ENCODE data around the gene P2RX2.
A peak's percentile ranks its signal among the peaks of the same experiment; 100 is the strongest.
"Not testable (repeated sequence)": the region's sequence is repeated elsewhere in the genome, so short reads cannot be mapped to it uniquely, and the experiment has no call there.

The P2RX2 gene

GRCh38 chr12:132584429-132584828 is 34.1 kb upstream of the P2RX2 start:
- DNase-seq, result no peak

DNA sequence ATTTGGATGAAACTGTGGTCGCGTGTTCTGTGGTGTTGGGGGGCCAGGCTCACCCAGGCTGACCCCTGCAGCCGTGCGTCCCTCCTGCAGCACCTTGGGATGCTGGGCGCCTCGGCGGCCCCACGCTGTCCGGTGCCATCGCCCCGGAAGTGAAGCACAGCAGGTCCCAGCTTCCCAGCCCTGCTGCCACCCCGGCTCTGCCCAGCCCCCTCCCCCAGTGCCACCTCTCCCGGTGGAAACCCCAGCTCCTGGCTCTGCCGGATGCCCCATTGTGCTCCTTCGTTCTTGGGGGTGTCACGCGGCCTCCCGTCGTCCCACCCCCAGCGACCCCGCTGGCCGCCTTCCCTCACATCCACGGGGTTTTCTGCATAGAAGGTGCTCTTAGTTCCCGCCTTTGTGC is 33.4 kb upstream of the P2RX2 start:
- no peak for DNase-seq

DNA sequence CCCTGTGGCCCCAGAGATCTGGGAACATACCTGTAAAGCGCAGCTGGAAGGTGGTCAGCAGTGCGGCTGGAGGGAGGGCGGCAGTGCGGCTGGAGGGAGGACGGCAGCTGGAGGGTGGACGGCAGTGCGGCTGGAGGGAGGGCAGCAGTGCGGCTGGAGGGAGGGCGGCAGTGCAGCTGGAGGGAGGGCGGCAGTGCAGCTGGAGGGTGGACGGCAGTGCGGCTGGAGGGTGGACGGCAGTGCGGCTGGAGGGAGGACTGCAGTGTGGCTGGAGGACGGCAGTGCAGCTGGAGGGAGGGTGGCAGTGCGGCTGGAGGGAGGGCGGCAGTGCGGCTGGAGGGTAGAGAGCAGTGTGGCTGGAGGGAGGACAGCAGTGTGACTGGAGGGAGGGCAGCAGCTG is 31.6 kb upstream of the P2RX2 start:
- DNase-seq, result no peak

DNA sequence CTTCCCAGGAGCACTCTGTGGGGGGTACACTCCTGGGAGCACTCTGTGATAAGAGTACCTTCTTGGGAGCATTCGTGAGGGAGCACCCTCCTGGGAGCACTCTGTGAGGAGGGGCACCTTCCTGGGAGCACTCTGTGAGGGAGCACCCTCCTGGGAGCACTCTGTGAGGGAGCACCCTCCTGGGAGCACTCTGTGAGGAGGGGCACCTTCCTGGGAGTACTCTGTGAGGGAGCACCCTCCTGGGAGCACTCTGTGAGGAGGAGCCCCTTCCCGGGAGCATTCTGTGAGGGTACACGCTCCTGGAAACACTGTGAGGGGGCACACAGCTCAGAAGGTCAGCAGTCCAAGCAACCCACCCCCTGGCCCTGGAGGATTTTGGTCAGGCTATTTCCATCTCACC is 30.8 kb upstream of the P2RX2 start:
- no peak for DNase-seq

DNA sequence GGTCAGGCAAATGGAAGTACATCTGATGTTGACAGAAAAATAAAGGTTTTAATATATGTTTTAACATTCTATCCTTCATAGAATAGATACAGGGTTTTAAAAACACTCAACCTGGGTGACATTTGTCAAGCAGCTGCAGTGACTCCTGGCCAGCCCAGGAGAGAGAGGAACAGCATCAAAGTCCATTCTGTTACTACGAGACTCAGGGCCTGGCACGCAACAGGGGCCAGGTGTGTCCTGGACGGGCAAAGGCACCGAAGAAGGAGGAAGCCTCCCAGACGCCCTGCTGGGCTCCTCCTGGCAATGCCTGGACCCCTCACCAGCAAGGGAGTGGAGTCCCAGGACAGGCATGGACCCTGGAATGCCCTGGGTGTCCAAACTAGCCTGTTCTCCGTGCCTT is 30.3 kb upstream of the P2RX2 start:
- DNase-seq, result no peak

GRCh38 chr12:132588821-132589669 is 29.5 kb upstream of the P2RX2 start:
- peak; percentile 60 to 71 (median 65) for DNase-seq

- no peak for DNase-seq
These were observed 27.3 kb upstream of the P2RX2 start for GRCh38 chr12:132591107-132591935.

DNA sequence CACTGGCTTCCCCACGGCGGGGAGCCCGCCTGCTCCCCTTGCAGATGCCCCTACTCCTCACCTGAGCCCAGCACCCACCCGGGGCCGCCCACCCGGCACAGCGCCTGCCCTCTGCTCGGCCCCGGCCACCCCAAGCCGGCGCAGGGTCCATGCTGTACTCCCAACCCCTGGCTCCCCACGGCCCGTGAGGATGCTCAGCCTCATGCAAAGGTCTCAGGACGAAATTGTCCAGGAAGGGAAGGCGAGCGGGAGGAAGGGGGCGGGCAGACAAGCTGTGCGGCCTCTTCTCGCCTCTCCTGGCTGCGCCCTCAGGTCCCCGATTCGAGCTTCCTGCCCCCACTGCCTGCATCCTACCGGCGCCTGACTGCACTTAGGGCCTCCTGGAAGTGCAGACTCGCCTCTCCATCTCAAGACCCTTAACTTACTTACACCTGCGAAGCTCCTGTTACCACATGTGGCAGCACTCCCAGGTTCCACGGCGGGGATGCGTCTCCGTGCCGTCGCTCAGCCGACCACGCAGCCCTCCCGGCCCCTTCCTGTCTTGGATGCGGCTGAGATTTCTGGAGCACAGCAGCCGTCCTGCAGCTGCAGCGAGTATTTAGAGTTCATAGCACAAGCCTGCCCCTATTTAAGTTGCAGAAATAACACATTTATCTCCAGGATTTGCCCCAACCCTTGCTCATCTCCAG is 26.1 kb upstream of the P2RX2 start:
- DNase-seq, result no peak

DNA sequence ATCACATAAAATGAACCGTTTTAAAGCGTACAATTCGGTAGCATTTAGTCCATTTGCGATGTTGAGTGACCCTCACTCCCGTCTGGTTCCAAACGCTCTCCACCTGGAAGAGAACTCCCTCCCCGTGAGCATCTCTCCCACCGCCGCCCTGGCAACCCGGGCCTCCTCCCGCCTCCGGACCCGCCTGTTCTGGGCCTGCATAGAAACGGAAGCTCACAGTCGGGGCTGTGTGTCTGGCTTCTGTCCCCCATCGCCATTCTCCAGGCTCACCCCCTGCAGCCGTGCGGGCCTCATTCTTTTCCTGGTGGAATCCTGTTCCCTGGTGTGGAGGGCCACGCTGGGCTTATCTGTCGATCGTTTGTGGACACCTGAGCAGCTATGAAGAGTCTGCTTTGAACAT is 25.5 kb upstream of the P2RX2 start:
- DNase-seq, result no peak

DNA sequence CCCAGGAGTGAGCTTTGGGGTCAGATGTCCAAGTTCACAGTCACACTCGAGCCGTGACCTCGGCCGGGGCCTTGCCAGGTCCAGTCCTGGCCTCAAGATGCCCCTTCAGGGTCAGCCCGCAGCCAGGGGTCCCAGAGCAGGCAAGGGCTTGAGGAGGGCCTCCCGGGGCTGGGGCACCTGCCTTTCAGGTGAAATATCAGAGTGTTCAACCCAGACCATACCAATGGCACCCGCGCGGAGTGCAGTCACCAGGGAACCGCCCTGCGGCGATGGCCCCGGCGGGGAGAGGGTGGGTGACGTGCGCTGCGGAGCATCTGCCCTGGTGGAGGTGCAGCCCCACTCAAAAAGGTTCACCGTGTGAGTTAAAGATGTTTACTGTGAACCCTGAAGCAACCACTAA is 25.1 kb upstream of the P2RX2 start:
- DNase-seq, result no peak

DNA sequence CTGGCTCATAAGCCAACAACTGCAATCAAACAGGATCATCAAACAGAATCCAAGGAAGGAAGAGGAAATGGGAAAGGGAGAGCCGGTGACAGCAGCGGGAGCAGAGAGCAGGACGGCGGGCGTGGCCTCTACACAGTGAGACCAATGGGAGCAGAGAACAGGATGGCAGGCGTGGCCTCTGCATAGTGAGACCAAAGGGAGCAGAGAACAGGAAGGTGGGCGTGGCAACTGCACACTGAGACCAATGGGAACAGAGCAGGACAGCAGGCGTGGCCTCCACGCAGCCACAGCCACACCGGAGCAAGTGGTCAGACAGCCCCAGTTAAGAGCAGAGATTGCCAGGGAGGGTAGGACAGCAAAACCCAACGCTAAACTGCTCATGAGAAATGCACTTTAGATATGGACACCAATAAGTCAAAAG is 24.6 kb upstream of the P2RX2 start:
- DNase-seq, result peak; percentile 64 to 77 (median 70)

DNA sequence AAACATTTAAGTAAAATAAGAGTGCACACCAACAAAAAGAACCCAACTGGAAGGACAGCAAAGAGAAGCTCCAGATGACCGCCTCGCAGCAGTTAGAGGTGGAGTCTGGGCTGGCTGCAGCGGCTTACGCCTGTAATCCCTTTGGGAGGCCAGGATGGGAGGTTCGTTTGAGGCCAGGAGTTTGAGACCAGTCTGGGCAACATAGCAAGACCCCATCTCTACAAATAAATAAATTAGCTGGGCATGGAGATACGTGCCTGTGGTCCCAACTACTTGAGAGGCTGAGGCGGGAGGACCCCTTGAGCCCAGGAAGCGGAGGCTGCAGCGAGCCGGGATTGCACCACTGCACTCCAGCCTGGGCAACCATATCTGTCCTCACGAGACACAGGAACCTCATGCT is 23.4 kb upstream of the P2RX2 start:
- DNase-seq, result no peak

- DNase-seq, result no peak
These were observed 22.6 kb upstream of the P2RX2 start for GRCh38 chr12:132596016-132596415.

DNA sequence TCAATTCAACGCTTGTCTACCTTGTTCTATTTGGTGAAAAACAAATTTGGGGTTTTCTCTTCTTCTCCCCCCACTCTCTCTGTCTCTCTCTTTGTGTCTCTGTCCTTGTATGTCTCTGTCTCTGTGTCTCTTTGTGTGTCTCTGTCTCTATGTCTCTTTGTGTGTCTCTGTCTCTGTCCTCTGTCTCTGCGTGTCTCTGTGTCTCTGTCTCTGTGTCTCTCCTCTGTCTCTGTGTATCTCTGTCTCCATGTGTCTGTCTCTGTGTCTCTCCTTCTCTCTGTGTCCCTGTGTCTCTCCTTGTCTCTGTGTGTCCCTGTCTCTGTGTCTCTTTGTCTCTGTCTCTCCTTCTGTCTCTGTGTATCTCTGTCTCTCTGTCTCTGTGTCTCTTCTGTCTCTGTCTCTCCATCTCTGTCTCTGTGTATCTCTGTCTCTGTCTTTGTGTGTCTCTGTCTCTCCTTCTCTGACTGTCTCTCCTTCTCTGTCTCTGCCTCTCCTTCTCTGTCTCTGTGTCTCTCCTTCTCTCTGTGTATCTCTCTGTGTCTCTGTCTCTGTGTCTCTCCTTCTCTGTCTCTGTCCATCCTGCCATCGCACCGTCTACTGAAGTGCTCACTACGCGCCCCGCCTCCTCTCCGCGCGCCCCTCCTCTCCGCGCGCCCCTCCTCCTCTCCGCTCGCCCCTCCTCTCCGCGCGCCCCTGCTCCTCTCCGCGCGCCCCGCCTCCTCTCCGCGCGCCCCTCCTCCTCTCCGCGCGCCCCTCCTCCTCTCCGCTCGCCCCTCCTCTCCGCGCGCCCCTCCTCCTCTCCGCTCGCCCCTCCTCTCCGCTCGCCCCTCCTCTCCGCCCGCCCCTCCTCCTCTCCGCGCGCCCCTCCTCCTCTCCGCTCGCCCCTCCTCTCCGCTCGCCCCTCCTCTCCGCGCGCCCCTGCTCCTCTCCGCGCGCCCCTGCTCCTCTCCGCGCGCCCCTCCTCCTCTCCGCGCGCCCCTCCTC is 21.0 kb upstream of the P2RX2 start:
- peak in 2 of 3 donors; percentile 27 to 33 for DNase-seq

- DNase-seq, result not testable (repeated sequence)
These were observed 19.1 kb upstream of the P2RX2 start for GRCh38 chr12:132599502-132599901.

DNA sequence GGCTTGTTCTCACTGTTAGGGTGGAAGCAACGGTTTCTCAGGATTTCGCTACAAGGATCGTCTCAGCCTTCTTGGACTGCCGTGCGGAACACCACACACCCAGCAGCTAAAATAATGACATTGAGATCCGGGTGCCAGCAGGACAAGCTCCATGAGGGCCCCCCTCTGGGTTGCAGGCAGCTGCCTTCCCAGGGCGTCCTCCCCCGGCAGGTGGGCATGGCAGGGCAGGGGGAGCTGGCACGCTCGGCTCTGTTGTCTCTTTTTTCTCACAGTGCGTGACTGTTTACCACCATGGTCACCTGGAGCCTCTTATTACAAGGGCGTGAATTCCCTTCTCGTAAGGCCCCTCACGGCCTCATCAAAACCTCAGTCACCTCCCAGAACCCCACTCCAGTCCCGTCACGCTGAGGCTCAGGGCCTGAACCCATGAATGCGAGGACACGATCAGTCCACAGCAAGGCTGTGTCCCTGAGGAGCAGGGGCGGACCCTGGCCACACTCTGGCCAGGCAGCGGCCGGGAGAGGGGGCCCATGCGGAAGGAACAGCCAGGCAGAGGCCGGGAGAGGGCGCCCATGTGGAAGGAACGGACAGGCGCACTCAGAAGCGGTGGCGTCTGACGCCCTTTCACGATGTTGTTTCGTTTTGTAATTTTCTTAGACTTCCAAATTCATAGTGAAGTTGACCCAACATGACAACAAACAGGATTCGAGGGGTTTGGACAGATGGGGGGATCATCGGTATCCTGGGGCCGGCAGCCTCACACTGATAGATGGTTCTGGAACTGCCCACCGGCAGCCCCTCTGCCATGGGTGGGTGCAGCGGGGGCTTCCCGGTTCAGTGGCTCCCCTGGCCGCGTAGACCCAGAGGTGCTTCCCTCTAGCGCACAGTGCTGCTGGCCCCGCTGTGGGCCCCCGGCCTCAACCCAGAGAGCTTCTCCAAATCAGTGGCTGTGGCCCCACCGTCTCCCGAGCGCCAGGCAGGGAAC is 18.2 kb upstream of the P2RX2 start:
- peak; percentile 74 to 89 (median 78) for DNase-seq

DNA sequence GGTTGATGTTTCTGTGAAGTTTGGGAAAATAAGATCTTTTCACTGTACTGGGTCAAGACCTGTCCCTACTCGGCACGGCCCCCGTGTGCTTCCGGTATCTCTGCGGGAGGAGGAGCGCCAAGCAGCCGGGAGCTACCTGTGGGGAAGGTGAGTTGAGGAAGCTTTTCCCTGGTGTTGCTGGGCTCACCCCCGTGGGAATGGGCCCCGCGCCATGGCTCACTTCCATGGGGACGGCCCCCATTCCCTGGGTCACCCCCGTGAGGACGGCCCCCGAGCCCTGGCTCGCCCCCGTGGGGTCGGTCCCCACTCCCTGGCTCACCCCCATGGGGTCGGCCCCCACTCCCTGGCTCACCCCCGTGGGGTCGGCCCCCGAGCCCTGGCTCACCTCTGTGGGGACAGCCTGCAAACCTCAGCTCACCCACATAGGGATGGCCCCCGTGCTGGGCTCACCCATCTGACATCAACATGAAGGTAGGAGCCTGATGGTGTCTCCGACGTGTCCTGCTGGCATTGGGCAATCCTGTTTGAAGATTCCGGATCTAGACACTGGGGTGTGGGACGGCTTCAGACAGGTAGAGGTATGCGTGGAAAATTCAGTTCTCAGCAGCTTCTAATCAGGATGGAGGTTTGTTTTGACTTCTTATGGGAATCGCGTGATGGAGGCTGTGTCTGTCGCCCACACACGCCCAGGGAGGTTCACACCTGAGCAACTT is 17.2 kb upstream of the P2RX2 start:
- no peak for DNase-seq

- DNase-seq, result no peak
These were observed 15.9 kb upstream of the P2RX2 start for GRCh38 chr12:132602572-132603239.
